ENCODE measurements around the gene RAPGEF1.
A peak's percentile ranks its signal among the peaks of the same experiment; 100 is the strongest.
"Not testable (repeated sequence)": the region's sequence is repeated elsewhere in the genome, so short reads cannot be mapped to it uniquely, and the experiment has no call there.

Gene RAPGEF1

DNA sequence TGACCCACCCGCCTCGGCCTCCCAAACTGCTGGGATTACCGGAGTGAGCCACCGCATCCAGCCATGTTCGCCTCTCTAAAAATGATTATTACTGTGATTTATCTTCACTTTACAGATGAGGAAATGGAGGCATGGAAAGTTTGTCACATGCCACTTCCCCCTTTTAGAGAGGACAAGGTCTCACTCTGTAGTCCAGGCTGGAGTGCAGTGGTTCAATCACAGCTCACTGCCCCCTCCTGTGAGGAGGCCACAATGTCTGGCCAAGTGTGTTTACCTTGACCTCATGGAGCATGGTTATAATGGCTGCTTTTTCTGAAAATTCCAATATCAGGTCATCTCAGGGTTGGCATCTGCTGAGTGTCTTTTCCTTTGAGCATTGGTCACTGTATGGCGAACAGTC is 187.8 kb downstream of the RAPGEF1 start:
- DNase-seq (ENCODE audit: insufficient read length, low spot score) (no peak), FAIRE-seq (no peak)

DNA sequence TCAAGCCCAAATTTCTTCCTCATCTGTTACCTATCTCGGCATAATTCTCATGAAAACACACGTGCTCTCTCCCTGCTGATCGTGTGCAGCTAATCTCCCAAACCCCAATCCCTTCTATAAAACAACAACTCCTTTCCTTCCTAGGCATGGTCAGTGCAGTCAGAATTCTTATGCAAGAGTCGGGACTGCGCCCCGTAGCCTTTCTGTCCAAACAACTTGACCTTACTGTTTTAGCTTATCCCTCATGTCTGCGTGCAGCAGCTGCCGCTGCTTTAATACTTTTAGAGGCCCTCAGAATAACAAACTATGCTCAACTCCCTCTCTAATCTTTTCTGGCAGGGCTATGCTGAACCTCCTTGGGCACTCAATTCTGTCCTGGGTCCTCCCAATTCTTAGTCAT is 189.4 kb downstream of the RAPGEF1 start:
- not testable (repeated sequence) for FAIRE-seq; DNase-seq (ENCODE audit: insufficient read length, low spot score)

DNA sequence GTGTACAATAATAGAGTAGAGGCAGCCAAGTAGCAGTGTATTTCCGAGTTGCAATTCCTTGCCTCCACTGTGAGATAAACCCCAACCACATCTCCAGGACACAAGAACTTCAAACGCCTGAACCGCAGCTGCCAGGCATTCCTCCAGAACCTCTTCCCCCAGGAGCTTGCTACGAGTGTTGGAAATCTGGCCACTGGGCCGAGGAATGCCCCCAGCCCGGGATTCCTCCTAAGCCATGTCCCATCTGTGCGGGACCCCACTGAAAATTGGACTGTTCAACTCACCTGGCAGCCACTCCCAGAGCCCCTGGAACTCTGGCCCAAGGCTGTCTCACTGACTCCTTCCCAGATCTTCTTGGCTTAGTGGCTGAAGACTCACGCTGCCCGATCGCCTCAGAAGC is 190.7 kb downstream of the RAPGEF1 start:
- not testable (repeated sequence) for FAIRE-seq; DNase-seq (ENCODE audit: insufficient read length, low spot score)

DNA sequence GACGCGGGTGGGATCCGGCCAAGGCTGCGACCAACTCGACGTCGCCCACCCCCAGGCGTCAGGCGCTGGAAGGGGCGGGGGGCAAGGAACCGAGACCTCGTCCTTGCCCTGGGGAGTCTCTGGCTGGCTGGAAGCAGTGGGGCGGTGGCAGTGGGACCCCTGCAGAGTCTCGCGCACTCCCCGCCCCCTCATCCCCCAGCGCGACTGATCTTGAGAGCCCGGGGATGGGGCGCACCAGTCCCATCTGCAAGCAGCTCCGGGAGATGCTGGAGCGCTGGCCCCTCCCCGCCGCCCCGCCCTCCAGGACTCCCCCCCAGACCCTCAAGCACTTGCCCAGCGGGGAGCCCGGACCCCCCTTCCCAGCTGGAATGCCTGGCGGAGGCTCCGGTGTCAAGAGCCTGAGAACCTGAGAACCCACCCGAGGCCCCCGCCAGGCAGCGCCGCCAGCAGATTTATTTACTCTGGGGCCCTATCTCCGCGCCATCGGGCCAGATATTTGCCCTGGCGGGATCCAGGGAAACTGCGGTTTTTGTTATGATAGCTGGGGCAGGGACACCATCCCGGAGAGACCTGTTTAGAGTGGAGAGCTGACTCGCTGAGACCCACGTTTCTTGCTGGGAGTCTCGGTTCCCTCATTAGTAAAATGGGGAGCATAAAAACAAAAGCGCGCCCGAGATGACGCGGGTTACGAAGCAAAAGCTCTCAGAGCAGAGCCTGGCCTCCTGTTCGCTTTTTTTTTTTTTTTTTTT is 193.4 kb downstream of the RAPGEF1 start:
- DNase-seq (ENCODE audit: insufficient read length, low spot score): no peak
- FAIRE-seq: no peak

DNA sequence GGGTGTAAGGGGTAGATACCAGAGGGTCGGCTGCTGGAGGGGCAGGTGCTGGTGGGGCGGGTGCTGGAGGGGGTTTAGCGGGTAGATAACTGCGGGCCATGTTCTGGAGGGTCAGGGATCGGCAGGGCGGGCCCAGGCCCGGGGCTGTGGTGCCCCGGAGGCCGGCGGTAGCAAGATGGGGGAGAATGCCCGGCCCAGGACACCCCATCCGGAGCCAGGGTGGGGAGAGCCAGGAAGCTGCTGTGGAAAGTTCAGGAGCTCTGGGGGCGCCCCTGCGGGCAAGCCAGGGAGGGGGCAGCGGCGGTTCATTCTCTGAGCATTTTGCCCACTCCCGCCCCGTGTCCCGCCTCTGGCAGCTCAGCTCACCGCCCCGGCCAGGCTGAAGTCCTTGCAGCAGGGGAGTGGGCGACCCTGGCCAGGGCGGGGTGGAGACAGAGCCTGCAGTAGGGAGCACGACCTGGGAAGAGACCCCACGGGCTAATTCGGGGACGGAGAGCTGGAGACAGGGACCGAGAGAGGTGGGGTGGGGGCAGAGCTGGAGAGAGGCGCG is 194.0 kb downstream of the RAPGEF1 start:
- no peak for FAIRE-seq
- no peak for DNase-seq (ENCODE audit: insufficient read length, low spot score)

DNA sequence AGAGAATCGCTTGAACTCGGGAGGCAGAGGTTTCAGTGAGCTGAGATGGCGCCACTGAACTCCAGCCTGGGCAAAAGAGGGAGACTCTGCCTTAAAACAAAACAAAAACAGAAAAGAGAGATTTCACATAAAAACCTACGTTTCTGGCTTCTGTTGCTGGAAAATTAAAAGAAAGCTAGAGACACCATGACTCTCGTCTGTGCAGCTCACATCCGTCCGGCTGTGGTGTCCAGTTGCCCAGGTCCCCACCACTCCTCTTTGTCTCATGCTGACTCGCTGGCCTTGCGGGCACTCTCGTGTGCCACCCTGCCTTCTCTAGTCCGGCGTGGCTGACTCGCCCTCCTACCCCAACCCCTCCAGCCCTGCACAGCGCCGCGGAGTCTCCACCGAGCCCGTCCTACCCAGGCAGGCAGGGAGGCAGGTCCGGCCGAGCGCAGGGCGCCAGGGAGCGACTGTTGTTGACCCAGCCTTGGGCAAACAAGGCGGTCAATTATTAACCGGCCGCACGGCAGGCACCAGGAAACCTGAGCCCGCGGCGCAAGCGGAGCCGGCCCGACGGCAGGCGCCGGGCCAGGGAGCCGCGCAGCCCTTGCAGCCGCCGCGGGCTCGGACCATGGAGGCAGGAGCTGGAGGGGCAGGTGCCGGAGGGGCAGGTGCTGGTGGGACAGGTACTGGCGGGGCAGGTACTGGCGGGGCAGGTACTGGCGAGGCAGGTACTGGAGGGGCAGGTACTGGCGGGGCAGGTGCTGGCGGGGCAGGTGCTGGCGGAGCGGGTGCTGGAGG is 194.7 kb downstream of the RAPGEF1 start, which contains the start of gene PRRT1B:
Gene PRRT1B, plus strand, starts transcription at position 521 of the 783 bp plus-strand sequence. Its CDS starts 93 bp downstream, at position 614.
- FAIRE-seq (no peak), DNase-seq (ENCODE audit: insufficient read length, low spot score) (no peak)

DNA sequence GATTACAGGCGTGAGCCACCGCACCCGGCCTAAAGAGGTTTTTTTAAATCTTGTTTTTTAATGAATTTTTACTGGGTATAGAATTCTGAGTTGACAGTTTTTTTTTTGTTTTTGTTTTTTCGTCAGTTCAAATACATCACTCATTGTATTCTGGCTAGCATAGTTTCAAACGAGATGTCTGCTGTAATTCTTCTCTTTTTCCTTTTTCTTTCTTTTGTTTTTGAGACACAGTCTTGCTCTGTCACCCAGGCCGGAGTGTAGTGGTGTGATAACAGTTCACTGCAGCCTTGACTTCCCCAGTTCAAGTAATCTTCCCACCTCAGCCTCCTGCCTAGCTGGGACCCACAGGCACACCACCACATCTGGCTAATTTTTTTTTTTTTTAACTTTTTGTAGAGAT is 196.7 kb downstream of the RAPGEF1 start:
- no peak for DNase-seq (ENCODE audit: insufficient read length, low spot score)
- FAIRE-seq: no peak

DNA sequence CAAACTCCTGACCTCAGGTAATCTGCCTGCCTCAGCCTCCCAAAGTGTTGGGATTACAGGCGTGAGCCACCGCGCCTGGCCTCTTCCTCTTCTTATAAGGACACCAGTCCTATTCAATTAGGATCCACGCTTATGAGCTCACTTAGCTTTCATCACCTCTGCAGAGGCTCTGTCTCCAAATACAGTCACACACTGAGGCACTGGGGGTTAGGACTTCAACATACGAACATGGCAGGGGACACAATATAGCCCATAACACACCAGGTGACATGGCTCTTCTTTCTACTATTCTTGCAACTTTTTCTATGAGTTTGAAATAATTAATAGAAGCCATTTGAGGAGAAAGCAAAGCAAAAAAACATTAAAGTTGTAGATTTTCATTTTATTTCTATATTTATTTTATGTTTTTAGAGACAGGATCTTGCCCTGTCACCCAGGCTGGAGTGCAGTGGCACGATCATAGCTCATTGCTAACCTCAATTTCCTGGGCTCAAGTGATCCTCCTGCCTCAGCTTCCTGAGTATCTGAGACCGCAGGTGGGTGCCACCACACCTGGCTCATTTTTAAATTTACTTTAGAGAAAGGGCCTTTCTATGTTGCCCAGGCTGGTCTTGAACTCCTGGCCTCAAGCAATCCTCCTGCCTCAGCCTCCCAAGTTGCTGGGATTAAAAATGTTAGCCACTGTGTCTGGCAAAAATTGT is 200.5 kb downstream of the RAPGEF1 start:
- FAIRE-seq (no peak), DNase-seq (ENCODE audit: insufficient read length, low spot score) (no peak)

DNA sequence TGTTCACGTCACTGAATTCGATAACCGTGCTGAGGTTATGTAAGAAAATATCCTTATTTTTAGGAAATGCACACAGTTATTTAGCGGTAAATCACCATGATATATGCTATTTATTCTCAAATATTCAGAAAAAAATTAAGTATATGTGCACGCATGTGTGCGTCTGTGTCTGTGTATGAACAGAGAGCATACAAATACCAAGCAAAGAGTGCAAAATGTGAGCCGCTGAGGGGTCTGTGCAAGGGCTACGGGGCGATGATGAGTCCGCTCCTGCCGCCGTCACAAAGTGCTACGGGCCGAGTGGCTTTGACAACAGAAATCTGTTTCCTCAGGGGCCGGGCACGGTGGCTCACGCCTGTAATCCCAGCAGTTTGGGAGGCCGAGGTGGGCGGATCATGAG is 201.9 kb downstream of the RAPGEF1 start:
- DNase-seq (ENCODE audit: insufficient read length, low spot score): no peak
- no peak for FAIRE-seq

DNA sequence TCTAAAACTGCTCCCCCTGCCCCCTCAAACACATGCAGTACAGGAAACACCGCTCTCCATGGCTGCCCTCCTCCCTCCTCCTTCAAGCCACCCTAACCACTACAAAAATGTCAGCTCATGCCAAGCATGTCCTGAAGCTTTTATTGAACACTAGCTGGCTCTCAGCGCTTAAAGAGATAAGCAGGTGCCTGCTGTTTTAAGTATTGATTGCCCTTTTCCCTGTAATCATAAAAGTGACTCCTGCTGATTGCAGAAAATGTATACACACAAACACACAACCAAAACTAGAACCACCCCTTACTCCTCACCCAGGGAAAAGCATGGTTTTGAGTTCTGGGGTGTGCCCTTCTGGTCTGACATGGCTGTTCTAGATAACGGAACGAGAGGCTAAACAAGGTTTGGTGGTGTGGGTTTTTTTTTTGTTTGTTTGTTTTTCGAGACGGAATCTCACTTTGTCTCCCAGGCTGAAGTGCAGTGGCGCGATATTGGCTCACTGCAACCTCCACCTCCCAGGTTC is 205.1 kb downstream of the RAPGEF1 start:
- DNase-seq (ENCODE audit: insufficient read length, low spot score) (no peak), FAIRE-seq (no peak)

DNA sequence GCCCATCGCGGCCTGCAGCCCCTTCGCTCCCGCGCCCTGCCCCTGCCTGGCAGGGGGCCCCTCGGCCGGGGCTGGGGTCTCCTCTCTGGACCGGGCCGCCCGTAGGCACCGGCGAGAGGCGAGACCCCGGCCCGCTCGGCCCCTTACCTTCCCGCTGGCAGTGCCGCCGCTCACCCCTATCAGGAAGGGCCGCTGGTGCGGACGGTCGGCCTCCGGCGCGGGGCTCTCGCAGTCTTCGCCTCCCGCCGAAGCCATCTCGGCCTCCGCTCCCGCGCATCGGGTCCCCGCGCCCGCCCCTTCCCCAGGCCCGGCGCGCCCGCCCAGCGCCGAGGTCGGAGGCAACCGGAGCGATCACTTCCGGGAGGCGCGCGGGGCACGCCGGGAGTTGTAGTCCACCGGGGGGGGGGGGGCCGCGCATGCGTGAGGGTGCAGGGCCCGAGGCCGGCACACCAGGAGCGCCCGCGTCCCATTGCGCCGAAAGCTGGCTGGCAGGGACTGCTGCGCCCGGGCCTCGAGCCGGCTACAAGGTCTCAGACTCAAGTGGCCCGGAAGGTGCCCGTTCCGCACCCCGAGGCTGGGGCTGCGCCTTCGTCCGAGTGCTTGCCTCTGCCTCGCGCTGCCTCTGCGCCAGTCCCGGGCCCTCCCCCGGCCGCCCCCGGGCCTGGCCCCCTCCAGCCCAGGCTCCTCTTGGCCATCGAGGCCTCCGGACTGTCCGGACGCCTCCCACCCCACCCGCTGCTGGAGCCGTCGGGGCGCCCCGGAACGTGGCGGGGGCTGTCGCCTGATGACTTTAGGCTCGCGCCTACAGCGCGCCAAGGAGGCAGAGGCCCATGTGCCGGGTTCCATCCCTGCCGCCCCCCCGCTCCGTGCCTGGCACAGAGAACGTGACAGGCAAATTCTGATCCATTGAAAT is 208.7 kb downstream of the RAPGEF1 start, which contains the start of gene UCK1:
Gene UCK1, minus strand, starts transcription at position 344 of the 913 bp plus-strand sequence. Its CDS starts 89 bp downstream, at position 255.
- peak; percentile 77 for FAIRE-seq
- DNase-seq (ENCODE audit: insufficient read length, low spot score): peak; percentile 98

DNA sequence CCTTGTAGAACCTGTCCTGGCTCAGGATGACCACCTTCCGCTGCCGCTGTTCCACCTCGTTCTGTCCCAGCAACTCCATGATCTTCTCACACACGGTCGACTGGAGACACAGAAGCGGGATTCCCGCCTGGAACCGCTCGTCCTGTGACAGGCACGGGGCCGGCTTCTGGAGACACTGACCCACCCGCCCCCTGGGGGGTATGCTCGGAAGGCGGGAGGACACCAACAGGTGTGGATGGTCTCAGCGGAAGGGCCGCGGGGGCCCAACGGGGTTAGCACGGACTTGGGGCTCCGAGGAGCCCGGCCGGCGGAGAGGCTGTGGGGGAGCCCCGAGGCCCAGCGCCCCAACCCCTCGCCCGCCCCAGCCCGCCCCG is 209.3 kb downstream of the RAPGEF1 start:
- FAIRE-seq (peak; percentile 80), DNase-seq (ENCODE audit: insufficient read length, low spot score) (peak; percentile 63)

DNA sequence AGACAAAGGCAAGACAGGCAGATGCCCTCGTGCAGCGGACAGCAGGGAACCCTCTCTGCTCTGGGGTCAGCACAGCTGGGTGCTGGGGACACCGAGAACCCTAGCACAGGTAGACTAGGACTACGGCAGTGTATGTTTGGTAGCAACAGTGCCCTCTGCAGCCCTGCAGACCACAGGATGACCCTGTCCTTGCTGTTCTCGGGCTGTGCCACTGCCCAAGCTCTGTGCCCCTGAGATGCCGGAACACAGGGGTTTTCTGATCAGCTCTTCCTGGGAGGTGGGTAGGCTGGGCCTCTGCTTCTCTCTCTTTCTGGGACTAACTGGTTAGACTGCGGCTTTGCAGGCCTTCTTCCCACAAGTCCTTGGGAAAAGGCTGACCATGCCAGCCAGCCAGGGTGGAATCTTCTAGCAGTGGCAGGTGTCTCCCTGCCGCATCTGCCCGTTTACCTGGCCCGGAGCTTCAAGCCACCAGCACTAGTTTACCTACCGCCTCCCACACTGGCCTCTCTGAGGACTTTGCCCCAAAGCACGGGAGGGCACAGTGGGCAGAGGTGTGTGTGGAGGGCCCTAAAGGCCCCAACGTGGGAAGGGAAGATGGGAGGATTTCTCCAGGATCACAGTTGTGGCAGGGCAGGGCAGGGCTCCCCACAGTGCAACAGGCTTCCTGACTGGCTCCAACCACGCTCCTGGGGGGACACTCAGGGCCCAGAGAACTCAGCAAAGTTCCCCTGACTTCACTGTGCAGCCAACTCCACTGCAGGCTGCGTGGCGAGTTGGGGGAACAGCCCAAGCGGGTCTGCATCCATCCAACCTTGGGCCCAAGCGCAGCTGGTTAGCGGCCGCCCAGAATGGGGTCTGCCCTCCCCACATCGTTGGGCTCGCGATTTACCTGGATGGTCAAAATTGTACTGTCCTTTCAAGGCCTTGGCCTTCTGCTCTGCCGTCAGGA is 210.0 kb downstream of the RAPGEF1 start:
- DNase-seq (ENCODE audit: insufficient read length, low spot score): no peak
- FAIRE-seq: no peak

DNA sequence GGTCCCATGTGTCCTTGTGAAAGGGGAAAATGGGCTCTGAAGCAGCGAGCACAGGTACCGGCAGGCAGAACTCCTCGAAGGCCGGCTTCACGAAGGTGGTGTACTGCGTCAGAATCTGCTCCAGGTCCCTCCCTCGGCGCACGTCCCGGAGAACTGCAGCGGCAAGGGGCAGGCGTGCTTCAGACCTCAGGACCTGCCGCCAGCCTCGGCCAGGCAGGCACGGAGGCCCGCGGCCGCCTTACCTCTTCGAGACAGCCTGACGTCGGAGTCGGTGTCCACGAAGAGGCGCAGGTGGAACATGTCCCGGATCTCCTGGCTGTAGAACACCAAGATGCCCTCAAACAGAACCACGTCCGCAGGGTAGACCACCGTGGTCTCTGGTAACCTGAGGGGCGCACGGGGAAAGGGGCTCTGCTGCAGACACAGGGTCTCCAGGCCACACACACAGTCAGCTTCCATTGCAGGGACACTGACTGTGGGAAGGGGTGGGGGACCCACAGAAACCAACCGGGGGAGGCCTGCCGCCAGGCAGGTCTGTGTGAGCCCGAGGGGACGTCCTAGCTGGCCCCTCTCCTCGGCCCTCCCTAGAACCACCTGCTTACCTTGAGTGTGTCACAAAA is 210.9 kb downstream of the RAPGEF1 start:
- no peak for FAIRE-seq

DNA sequence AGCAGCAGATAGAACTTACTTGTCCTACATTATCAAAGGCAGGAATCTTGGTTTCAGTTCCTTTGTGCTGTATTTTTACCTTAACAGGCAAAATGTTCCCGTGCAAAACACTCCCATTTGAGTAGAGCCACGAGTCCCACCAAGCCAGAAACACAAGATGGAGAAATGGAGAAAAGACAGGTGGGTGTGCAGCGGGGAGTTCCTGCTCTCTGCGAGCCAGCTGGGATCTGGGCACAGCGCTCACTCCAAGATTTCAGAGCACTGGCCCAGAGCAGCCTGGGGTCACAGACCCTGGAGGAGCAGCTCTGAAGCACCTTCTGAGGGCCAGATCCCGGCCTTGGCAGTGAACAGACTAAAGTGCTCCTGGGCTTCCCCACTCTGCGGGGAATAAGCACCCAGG is 211.7 kb downstream of the RAPGEF1 start:
- FAIRE-seq (no peak), DNase-seq (ENCODE audit: insufficient read length, low spot score) (no peak)

More for the DNA sequence above, 210.9 kb downstream of the RAPGEF1 start:
- no peak for DNase-seq (ENCODE audit: insufficient read length, low spot score)

All from GM19239 (cell line).